Esophagus muscularis mucosa (tissue), 4 donors: ENCODE data around the gene DPPA2. TPM values are rescaled to one million over a fixed set of nuclear protein-coding genes. Genes with fewer than 3 reads are reported as not detected.

Source experiments
- DNase-seq: peaks from one replicate; pipeline ENCODE4 v3.0.0-alpha.2; 2017; ENCODE audit errors: extremely low spot score
- H3K27ac ChIP-seq, 4 donors: fragments of 200-600 bp; sonication (generic); replicated peaks in 1 of 4; 1 replicate in 3 of 4; 2 replicates in 1 of 4; pipeline ENCODE4 v1.5.1; 2016 to 2019; ENCODE audit warnings: mild to moderate bottlenecking in 1 of 4
- H3K27me3 ChIP-seq, 4 donors: fragments of 200-600 bp; sonication (generic); one replicate each; pipeline versions ENCODE4 v1.5.1 to v1.6.0; 2016 to 2019
- H3K36me3 ChIP-seq, 4 donors: fragments of 200-600 bp; sonication (generic); one replicate each; pipeline ENCODE4 v1.5.1; 2016 to 2019
- H3K4me1 ChIP-seq, 4 donors: fragments of 200-600 bp; sonication (generic); one replicate each; pipeline ENCODE4 v1.5.1; 2016 to 2019
- H3K4me3 ChIP-seq, 4 donors: fragments of 200-600 bp; sonication (generic); 1 replicate in 2 of 4; 2 replicates in 2 of 4; pipeline ENCODE4 v1.5.1; 2016 to 2019; ENCODE audit warnings: mild to moderate bottlenecking in 4 of 4, moderate library complexity in 1 of 4
- H3K9me3 ChIP-seq, 4 donors: fragments of 200-600 bp; sonication (generic); 1 replicate in 3 of 4; 2 replicates in 1 of 4; pipeline ENCODE4 v1.5.1; 2016 to 2019
- CTCF ChIP-seq, 3 experiments: fragments of 200-600 bp in 2 of 3; fragments of 450-650 bp in 1 of 3; sonication (generic) in 2 of 3; IDR thresholded peaks; one replicate each; pipeline ENCODE4 v1.5.1; 2017 to 2019; ENCODE audit warnings: antibody characterized with exemption in 3 of 3, mild to moderate bottlenecking in 2 of 3, moderate library complexity in 1 of 3
- EP300 ChIP-seq: sonication (generic); formaldehyde crosslinking; IDR thresholded peaks from one replicate; pipeline ENCODE4 v1.6.1; 2017; ENCODE audit warnings: antibody characterized with exemption
- POLR2A ChIP-seq: fragments of 450-650 bp; IDR thresholded peaks from one replicate; pipeline ENCODE4 v1.6.1; 2017; ENCODE audit warnings: antibody characterized with exemption, moderate library complexity, mild to moderate bottlenecking, low read depth
- POLR2AphosphoS5 ChIP-seq, 2 donors: sonication (generic); formaldehyde crosslinking; IDR thresholded peaks; one replicate each; pipeline ENCODE4 v1.6.1; 2017; ENCODE audit warnings: antibody characterized with exemption in 2 of 2
- WGBS: methylation state at CpG from one replicate; pipeline ENCODE4 v1.1.5; 2018; 5-methylcytosine and 5-hydroxymethylcytosine counted together
- intact Hi-C: fragments of 100-400 bp; cut with DNase I; formaldehyde crosslinking; loops from one replicate; pipeline ENCODE4 v1.15.1; 2023
- total RNA-seq, 4 donors: library from RNA; depleted of rRNA; stranded (reverse); fragments of >200 nt; gene quantifications; one replicate each; pipeline versions ENCODE4 v1.1.0 to v1.2.1, GENCODE V29; 2016

The DPPA2 gene
- total RNA-seq, 4 donors from 2014 or later, result not detected

- TF ChIP-seq CTCF (IDR thresholded peaks at IDR 0.05), result no peak
- no peak for TF ChIP-seq POLR2AphosphoS5 (IDR thresholded peaks at IDR 0.05)
- no peak for TF ChIP-seq POLR2A
- no peak for TF ChIP-seq EP300
- H3K9me3 ChIP-seq, result no peaks in the 10 kb centered on the region
- H3K4me1 ChIP-seq, result peaks cover 0 to 12% (median 9%) of the 10 kb centered on the region in 4 donors
- peaks cover 0 to 3% (median 0%) of the 10 kb centered on the region in 4 donors for H3K27me3 ChIP-seq
- no peak overlapping the region for H3K27ac ChIP-seq
- no peak for DNase-seq
- H3K4me3 ChIP-seq, result no peak overlapping the region
- no peaks in the 10 kb centered on the region for H3K36me3 ChIP-seq
- intact Hi-C loops, result no loop called here
- WGBS, result 67% methylated on average over 5 of the region's 5 CpGs
These were observed 23.7 kb upstream of the DPPA2 start for GRCh38 chr3:109339714-109340648.

GRCh38 chr3:109339197-109339596 lies 22.9 kb upstream of the DPPA2 start:
- intact Hi-C loops, result no loop called here
- no peaks in the 10 kb centered on the region for H3K9me3 ChIP-seq
- peaks cover 0 to 3% (median 0%) of the 10 kb centered on the region in 4 donors for H3K27me3 ChIP-seq
- 69% methylated on average over 3 of the region's 3 CpGs for WGBS
- H3K4me1 ChIP-seq, result peaks cover 0 to 12% (median 9%) of the 10 kb centered on the region in 4 donors
- H3K27ac ChIP-seq, result no peak overlapping the region
- H3K4me3 ChIP-seq, result no peak overlapping the region
- no peaks in the 10 kb centered on the region for H3K36me3 ChIP-seq
- no peak for DNase-seq
- TF ChIP-seq CTCF (IDR thresholded peaks at IDR 0.05), result no peak
- TF ChIP-seq POLR2AphosphoS5 (IDR thresholded peaks at IDR 0.05), result no peak
- TF ChIP-seq EP300, result no peak
- TF ChIP-seq POLR2A, result no peak

- Histone ChIP-seq H3K27me3 (peaks cover 0 to 3% (median 0%) of the 10 kb centered on the region in 4 donors), H3K36me3 (no peaks in the 10 kb centered on the region), H3K9me3 (no peaks in the 10 kb centered on the region), H3K4me1 (peaks cover 0 to 12% (median 9%) of the 10 kb centered on the region in 4 donors), H3K27ac (no peak overlapping the region), H3K4me3 (no peak overlapping the region)
- TF ChIP-seq POLR2AphosphoS5 (IDR thresholded peaks at IDR 0.05), result no peak
- no peak for TF ChIP-seq POLR2A
- TF ChIP-seq CTCF (IDR thresholded peaks at IDR 0.05), result no peak
- no peak for TF ChIP-seq EP300
- DNase-seq, result no peak
- WGBS, result 52% methylated on average over 4 of the region's 4 CpGs
- intact Hi-C loops, result no loop called here
These were observed 22.0 kb upstream of the DPPA2 start for GRCh38 chr3:109338322-109338721.

- no peak for DNase-seq
- H3K4me1 ChIP-seq, result peaks cover 0 to 12% (median 9%) of the 10 kb centered on the region in 4 donors
- peak within 1 kb of the TSS; percentile 30 to 47 (median 39) for H3K4me3 ChIP-seq
- H3K36me3 ChIP-seq, result no peaks in the 10 kb centered on the region
- no peaks in the 10 kb centered on the region for H3K9me3 ChIP-seq
- no peak within 1 kb of the TSS for H3K27ac ChIP-seq
- TF ChIP-seq CTCF (IDR thresholded peaks at IDR 0.05) (no peak), POLR2AphosphoS5 (IDR thresholded peaks at IDR 0.05) (no peak), POLR2A (no peak), EP300 (no peak)
- peaks cover 0 to 3% (median 0%) of the 10 kb centered on the region in 4 donors for H3K27me3 ChIP-seq
- intact Hi-C loops, result no loop called here
- WGBS, result 70% methylated on average over 5 of the region's 5 CpGs
These were observed 21.1 kb upstream of the DPPA2 start, which contains the start of gene DPPA4 for GRCh38 chr3:109337393-109337792. DPPA4 (minus strand) TSS chr3:109337546; CDS start chr3:109337517, 29 bp downstream.
